Transverse colon (tissue), 4 donors: ENCODE results near the gene TMCC3.

ENCODE experiments used
- EP300 ChIP-seq: sonication (generic); formaldehyde crosslinking; IDR thresholded peaks from one replicate; pipeline ENCODE4 v1.6.1; 2017; ENCODE audit warnings: antibody characterized with exemption, low read depth
- POLR2A ChIP-seq: fragments of 450-650 bp; IDR thresholded peaks from one replicate; pipeline ENCODE4 v1.6.1; 2016; ENCODE audit warnings: antibody characterized with exemption, mild to moderate bottlenecking, moderate library complexity
- POLR2AphosphoS5 ChIP-seq, 3 donors: sonication (generic); formaldehyde crosslinking; IDR thresholded peaks; one replicate each; pipeline ENCODE4 v1.6.1; 2016; ENCODE audit warnings: antibody characterized with exemption in 3 of 3
- TF ChIP-seq, protein P1 (sequence below), 5 experiments: fragments of 200-600 bp in 3 of 5; fragments of 450-650 bp in 2 of 5; sonication (generic) in 3 of 5; IDR thresholded peaks; 1 replicate in 2 of 5; 2 replicates in 3 of 5; pipeline ENCODE4 v1.5.1; 2016 to 2017; ENCODE audit warnings: antibody characterized with exemption in 5 of 5, inconsistent platforms in 3 of 5, mild to moderate bottlenecking in 2 of 5, moderate library complexity in 1 of 5

DNA sequence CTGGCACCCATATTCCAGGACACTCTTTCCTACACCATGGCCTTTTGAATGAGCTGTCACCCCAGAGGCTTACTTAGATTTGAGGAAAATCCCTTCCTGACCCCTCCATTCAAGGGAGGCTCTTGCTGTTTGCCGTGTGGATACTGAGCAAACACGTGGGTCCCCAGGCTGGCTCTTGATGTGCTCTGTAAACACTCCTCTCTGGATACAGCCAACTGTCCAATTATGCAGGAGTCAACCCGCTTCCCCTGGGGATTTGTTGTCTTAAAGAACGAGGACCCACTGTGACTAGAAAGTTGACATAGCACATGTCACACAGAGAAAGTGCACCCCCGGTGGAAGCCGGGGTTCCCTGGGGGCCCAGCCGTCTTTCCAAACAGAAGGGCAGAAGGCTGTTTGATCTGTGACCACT lies 114.8 kb downstream of the TMCC3 start:
- TF ChIP-seq, protein P1, sequence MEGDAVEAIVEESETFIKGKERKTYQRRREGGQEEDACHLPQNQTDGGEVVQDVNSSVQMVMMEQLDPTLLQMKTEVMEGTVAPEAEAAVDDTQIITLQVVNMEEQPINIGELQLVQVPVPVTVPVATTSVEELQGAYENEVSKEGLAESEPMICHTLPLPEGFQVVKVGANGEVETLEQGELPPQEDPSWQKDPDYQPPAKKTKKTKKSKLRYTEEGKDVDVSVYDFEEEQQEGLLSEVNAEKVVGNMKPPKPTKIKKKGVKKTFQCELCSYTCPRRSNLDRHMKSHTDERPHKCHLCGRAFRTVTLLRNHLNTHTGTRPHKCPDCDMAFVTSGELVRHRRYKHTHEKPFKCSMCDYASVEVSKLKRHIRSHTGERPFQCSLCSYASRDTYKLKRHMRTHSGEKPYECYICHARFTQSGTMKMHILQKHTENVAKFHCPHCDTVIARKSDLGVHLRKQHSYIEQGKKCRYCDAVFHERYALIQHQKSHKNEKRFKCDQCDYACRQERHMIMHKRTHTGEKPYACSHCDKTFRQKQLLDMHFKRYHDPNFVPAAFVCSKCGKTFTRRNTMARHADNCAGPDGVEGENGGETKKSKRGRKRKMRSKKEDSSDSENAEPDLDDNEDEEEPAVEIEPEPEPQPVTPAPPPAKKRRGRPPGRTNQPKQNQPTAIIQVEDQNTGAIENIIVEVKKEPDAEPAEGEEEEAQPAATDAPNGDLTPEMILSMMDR (IDR thresholded peaks at IDR 0.05) = no peak
- TF ChIP-seq POLR2A (no peak), POLR2AphosphoS5 (IDR thresholded peaks at IDR 0.05) (no peak), EP300 (no peak)
